DMS 273 (cell line): ENCODE data around the gene GPS1.
A peak's percentile ranks its signal among the peaks of the same experiment; 100 is the strongest.

Experiments
- DNase-seq: peaks from one replicate; lab custom pipeline; 2025; ENCODE audit not compliant: unreplicated experiment; lab: John Stamatoyannopoulos, UW

Gene GPS1

DNA sequence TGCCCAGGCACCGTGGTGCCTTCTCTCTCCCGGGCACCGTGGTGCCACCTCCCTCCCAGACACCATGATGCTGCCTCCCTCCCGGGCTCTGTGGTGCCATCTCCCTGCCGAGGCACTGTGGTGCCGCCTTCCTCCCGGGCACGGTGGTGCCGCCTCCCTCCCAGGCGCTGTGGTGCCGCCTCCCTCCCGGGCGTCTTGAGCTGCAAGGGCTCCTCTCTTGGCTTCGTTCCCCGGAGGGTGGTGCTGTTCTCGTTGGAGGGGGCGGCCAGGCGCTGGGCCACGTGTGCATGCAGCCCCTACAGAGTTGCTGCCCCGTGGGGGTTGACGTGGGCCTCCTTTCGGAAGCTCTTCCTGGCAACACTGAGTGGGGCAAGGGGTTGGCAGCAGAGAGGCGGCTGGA is 37.3 kb upstream of the GPS1 start:
- peak; percentile 73 for DNase-seq

DNA sequence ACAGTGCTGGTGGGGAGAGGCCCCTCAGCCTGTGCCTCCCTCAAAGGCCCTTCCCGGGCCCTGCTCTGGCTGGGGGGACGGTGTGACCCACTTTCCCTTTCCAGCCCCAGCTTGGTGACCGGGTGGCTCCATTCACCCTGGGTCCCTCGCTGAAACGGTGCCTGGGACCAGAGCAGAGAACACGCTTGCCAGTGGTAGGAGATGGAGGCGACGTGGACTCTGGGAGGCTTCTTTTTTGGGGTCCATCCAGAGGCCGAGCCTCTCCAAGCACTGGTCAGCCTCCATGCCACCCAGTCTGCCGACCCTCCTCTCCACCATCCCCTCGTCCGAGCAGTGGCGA is 36.8 kb upstream of the GPS1 start:
- DNase-seq: no peak

DNA sequence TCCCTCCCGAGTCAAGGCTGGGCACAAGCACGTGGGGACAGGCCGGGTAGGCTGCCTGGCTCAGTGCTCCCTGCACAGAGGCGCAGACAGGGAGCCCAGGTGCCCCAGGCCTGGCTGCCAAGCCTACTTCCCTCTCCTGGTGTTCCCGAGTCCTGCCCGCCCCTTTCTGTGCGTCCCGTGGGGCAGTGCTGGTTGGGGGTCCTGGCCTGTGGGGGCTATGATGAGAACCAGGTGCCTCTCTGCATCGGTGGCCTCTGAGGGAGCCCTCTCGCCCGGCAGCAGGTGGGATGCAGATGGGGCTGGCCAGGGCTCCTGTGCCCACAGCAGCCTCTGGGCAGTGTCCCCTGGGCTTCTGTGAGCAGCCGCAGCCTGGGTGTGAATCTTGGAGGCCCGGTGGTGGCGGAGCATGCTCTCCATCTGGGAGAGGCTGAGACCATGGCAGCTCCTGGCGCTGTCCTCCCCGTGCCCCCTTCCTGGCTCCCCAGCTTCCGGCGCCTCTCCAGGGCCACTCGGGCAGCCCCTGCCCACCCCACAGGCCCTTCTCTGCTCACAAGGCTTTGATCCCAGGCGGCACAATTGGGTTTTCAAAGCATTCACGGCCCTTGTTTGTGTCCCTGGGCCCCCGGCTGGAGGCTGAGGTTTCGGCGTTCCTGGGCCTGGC is 36.3 kb upstream of the GPS1 start:
- peak; percentile 37 for DNase-seq

DNA sequence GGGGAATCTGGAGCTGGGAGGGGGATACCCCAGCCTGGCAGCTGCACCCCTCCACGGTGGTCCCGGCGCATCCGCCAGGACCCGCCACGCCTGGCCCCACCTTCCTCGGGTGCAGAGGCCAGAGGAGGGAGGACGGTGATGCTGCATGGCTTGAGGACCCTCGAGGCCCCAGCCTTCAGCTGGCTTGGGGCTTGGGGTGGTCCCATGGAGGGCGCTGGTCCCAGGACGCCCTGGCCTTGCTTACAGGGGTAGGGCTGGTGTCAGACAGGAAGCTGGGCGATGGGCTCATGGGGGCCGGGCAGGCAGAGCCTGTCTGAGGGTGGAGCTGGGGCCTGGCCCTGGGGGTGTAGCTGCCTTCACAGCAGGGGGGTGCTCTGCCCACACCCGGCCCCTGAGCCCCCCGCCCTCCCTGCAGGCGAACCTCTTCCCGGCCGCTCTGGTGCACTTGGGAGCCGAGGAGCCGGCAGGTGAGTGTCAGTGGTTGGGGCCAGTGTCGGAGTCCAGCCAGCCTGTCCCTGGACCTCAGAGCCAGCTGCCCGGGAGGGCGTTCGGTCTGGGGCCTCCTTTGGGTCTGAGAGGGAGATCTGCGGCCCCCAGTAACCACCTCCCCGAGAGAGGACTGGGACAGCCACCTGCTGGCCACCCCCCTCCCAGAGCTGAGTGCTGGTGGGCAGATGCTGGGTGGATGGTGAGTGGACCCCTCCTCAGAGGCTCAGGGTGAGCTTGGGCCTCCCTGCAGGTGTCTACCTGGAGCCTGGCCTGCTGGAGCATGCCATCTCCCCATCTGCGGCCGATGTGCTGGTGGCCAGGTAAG is 35.4 kb upstream of the GPS1 start:
- DNase-seq: no peak

DNA sequence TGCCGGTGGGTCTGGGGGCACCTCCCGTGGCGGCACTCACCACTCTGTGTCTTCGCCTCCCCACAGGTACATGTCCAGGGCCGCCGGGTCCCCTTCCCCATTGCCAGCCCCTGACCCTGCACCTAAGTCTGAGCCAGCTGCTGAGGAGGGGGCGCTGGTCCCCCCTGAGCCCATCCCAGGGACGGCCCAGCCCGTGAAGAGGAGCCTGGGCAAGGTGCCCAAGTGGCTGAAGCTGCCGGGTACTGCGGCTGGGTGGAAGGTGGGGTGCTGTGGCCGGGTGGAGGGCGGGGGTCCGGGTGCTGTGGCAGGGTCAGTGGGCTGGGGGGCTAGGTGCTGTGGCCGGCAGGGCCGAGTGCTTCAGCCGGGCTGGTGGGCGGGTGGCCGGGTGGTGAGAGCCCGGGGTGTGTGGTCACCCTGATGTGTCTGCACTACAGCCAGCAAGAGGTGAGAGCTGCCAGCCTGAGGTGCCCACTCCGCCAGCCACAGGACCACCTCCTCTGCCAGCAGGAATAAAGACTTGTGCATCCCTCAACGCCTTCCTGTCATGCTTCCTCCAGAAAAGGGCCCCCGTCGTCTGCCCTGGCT is 34.7 kb upstream of the GPS1 start:
- DNase-seq: no peak

DNA sequence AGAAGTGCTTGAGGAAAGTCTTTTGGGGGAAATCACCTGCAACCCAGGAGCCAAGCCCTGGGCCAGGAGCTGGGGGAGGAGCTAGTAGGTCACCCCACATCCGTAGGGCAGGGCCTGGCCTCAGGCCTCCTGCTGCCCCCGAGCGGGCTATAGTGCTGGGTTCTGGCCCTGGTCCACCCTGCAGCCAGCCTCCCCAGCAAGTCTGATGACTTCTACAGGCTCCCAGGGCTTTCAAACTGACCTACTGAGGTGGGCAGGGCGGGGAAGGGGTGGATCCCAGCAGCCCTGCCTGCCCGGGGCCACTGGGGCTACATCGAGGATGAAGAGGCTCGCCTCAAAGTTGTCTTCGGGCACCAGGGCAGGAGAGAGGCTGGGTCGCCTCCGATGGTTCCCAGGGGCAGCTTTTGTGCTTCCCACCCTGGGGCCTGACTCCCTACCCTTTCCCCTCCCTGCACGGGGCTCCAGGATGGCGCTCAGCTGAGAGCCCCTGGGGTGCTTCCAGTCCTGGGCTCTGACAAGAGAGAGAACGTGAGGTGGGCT is 34.0 kb upstream of the GPS1 start:
- no peak for DNase-seq

DNA sequence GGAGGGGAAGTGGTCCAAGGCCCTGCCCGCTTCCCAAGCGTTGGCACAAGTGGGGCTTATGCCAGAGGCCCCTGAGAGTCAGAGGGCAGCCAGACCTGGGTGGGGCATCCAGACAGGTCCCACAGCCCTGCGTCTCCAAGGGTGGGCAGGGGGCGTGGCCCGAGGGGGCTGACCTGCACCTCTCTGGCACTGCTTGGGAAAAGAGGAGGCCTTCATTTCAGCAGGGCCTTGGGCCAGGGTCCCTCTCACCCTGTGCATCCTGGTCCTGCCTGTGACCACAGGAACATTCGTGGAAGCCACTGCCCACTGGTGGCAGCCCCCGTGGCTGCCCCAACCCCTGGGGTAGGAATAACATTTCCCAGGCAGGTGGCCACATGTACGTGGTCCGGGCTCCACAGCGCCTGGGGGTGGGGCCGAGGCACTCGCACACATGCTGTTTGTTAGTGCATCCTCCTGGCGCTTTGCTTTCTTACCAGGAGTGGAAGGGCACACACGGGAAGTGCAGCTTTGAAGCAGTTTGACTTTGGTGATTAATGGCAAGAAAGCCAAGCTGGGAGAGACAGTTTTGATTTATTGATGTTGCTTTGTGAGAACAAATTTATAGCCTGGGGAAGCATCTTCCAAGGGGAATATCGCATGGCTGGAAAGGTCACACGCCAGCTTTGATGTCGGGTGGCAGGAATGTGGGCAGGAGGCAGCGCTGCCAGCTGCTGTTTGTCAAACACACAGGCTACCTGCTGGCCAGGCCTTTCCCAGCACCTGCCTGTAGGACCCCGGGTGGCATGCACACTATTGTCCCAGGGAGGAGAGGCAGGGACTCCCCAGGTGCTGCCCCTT is 33.3 kb upstream of the GPS1 start:
- peak; percentile 63 for DNase-seq

DNA sequence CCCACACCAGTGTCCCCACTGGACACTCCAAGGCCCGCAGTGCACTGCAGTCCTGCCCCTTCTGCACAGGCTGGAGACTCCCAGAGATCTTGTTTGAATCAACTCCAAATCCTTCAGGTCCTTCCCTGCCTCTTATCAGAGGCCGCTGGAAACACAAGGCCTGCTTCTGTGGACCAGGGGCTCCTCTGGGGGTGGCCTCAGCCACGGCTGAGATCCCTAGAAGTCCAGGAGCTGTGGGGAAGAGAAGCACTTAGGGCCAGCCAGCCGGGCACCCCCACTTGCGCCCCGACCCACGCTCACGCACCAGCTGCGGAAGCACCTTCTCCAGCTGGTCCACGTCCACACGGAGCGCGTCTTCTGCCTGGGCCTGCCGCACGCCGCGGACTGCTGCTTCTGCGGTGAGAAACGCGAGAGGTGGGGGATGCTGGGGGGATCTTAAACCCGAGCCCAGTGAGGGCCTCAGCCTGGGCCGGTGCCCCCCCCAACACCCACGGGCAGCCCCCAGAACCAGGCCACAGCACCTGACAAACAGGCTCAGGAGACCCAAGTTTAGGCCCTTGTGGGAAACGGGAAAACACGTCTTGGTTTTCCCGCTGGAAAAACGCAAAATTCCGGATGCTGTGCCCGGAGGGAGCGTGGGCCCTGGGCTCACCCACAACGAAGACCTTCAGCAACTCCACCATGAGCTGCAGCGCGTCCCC is 32.6 kb upstream of the GPS1 start:
- no peak for DNase-seq

DNA sequence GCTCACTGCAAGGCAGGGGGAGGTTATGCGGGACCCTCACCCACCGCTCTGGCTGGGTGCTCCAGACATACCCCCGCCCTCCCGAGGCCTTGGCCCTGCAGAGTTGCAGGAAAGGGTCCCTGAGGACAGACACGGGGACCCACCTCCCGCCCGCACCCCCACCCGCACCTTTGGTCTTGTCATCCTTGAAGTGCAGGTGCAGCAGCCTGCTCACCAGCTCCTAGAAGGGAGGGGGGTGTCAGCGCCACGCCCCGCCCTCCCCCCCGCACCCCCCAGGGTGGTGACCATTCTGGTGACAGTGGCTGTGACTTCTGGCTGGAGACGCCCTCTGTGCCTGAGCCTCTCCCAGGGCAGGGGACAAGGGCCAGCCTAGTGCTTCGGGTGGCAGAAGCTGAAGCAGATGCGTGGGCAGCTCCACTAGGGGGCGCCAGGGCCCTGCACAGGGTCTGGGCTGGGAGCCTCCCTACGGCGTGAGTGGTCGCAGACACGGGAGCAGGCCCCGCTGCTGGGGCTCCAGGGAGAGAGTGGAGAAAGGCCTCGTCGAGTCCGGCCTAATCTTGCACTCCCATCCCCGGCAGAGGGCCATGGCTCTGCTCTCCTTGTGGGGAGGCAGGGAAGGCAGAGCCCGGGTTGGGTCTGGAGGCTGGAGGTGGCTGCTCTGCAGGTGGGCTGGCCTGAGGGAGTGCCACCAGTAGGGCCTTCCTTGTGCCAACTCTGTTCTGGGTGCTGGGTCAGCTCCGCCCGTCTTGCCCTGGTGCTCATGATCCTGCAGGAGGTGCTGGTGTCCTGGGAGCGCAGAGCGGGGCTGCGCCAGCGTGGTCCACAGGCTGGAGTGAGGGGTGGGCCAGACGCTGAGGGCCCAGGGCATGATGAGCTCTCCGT is 31.8 kb upstream of the GPS1 start:
- DNase-seq: peak; percentile 75

DNA sequence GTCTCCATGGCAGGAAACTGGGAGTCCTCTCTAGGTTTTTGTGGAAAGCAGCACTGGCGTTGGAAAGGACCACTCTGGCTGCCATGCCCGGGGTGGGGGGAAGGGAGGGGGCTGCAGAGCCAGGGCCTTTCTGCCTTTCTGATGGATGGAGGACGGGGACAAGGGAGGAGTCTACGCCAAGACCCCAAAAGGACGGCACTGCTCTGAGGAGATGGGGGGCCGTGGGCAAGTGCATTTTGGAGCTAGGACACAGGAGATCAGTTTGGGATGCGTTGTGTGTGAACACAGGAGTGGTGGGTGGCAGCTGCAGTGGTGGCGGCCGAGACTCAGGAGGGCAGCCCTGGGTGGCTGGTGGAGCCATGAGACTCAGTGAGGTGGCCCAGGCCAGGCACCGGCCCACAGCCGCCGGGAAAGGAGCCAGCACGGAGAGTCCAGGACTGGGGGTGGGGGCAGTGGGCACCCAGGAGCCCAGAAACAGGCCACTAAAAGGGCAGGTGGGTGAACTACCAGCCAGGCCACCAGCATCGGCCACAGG is 31.1 kb upstream of the GPS1 start:
- DNase-seq: no peak

DNA sequence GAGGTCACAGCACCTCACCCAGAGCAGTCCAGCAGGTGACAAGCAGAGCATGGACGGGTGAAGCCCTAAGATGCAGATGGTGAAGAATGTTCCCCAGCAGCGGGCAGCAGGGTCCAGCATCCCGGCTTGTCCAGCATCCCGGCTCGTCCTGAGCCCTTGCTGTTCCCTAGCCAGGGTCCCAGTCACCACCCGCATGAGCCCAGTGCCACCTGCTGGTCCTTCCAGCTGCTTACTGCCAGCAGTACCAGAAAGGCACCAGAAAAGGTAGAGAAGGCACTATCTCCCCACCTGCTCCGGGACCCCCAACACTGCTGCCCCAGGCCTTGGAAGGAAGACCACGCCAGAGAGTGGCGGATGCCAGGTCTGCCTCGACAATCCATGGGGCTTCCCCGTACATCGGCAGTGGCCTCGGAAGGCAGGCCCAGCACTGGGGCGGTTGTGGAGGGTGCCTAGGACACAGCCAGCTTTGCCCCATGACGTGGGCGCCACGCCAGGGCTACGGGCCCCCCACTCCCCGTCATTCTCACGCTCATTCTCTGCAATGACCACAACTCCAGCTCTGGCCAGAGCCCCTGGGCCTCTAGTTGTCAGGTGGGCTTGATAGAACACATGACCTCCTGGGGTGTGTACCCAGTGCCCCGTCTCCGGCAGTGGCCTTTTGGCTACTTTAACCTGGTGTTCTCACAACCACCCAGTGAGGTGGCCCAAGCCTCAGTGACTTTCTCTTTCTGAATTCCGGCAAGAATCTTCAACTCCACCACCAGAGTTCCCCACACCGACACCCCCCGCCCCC is 30.4 kb upstream of the GPS1 start:
- DNase-seq: peak; percentile 84

DNA sequence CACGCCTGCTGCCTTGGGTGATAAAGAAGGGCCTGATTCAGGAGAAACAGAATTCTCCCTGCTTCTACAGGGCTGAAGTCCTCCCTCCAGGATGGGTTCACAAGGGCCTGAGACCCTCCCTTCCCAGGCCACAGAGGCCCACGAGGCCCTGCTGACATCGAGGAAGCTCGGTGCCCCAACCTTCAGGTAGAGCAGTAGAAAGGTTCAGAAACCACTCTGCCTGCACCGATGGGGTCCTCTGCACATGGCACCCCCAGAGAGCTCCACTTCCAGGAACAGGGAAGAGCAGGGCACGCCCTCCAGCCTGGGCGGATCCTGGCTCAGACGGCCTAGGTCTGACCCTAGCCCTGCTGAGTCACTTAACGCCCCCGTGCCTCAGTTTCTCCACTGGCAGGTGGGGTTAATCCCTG is 29.8 kb upstream of the GPS1 start:
- peak; percentile 66 for DNase-seq

DNA sequence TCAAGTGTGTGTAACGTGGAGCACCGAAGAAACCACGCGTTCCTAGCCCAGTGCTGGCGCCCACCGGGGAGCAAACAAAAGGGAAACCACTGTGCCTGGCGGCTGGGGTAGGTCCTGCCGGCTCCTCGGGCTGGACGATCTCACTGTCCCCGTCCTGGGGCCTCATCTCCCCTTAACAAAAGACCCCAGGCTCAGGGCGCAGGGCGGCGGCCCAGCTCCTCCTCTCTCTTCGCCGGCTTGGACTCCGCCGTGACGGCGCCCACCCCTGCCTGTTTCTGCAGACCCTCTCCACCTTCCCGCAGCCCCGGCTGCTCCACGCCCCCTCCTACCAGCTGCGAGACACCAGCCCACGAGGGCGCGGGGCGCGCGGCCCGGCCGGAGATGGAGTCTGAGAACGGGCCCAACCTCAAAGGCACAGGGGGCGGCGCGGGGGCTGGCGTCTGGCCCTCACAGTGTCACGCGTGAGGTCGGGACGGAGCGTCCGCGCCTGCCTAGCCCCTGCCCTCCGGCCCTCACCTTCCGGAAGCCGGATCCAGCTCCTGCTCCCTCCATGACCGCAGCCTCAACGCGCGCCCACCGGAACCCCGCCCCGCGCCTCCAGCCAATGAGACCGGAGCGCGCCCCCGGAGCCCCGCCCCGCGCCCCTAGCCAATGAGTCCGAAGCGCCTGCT is 29.3 kb upstream of the GPS1 start, which contains the start of gene CENPX:
Gene CENPX (minus strand): TSS at position 569 of the 671 bp plus-strand sequence. CDS start 17 bp downstream, at position 552.
- peak; percentile 66 for DNase-seq

DNA sequence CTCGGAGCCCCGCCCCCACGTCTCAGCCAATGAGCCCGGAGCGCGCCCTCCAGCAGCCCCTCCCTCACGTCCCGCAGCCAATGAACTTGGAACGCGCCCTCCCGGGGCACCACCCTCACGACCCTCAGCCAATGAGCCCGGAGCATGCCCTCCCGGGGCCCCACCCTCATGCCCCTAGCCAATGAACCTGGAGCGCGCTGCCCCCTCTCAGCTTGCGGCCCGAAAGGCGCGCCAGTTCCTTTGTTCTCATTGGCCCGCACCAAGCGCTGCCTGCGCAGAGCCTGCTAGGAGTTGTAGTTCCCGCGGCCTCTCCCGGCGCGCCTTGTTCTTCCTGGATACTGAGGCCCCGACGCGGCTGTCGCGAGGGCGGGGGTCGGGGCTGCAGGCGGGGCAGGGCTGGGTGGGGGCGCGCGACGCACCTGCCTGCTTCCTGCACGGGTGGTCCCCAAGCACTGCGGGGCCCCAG is 28.7 kb upstream of the GPS1 start, which contains the start of gene LRRC45:
Gene LRRC45 (plus strand): TSS at position 325 of the 466 bp plus-strand sequence. CDS start 339 bp downstream, outside the sequence.
- peak; percentile 100 for DNase-seq

DNA sequence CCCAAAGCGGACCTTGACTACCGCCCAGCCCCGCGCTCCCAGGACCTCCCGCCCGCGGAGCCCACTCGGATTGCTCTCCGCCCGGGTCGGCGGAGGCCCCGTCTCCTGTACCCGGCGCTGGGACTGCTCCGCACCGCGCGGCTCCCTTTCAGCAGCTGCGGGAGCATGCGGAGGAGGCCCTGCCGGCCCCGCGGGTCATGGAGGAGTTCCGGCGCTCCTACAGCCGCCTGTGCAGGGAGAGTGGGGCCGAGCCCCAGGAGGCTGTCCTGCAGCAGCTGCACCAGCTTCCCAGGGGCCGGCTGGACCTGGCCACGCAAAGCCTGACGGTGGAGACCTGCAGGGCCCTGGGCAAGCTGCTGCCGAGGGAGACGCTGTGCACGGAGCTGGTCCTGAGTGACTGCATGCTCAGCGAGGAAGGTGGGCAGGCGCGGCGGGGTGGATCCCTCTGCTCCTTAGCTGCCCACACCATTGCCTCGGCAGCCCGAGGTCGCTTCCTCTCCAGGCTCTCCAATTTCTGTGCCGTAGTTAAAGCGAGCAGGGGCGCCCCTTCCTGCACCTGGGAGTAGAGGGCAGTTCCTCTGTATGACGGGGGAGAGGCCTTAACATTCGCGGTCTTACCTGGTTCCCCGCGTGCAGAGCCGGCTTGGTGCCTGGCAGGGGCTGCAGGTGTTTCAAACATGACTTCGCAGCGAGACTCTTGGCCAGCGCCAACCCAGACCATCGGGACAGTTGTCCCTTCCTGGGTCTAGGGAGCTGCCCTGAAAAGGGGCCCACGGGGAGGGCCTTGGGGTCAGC is 28.1 kb upstream of the GPS1 start:
- DNase-seq: peak; percentile 80

DNA sequence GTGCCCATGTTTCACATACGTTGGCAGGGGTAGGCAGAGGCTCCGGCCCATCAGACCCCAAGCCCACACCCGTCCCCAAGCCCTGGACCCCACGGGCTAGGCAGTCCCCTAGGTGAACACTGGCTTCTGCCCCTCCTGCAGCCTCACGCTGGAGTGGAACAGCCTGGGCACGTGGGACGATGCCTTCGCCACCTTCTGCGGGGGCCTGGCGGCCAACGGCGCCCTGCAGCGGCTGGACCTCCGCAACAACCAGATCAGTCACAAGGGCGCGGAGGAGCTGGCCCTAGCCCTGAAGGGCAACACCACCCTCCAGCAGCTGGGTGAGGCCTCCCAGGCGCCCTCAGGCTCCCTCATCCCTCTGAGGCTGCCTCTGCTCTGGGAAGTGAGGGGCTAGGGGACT is 26.8 kb upstream of the GPS1 start:
- no peak for DNase-seq
